ENCODE results near the gene RELN.

The RELN gene

DNA sequence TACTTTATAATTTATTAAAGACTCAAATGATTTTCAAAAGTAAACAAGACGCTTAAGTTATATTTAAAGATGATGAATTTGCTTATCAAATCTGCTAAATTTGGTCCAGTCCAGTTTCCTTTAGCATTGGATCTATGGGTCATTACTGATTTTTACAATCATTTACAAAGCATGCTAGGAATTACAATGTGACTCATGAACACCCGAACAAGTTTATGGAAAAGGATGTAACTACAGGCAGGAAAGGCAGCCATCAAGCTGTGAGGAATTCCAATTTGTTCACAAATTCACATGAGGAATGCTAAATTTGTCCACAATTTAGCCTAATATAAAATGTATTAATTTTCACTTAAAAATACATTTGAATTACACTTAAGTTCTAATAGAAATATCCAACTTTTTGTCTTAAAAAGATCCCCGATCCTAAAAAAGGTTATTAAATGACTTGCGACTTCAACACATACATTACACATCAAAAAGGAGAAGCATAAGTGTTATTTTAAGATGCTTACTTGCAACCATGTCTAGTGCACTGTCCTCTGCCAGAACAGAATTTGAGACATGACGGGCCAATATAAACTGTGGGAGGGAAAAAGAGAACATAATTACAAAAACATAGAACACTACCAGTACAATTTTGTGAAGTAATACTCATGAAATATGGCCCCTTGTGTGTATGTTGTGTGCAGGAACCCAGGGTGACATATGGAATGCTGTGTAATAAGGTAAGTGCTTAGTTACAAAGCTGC, 349.3 kb downstream of the RELN start:
- no peak for FAIRE-seq
- no peak for TF ChIP-seq POLR2AphosphoS5 (IDR thresholded peaks at IDR 0.05; ENCODE audit: low read depth, low read length)
- TF ChIP-seq POLR2A (IDR thresholded peaks at IDR 0.05; ENCODE audit: low read depth, low read length): no peak
- no peak for TF ChIP-seq TAF1 (IDR thresholded peaks at IDR 0.05; ENCODE audit: low read depth, low read length)
- no peak for TF ChIP-seq POU2F2 (IDR thresholded peaks at IDR 0.05; ENCODE audit: low read depth, low read length)
- TF ChIP-seq PAX5 (IDR thresholded peaks at IDR 0.05; ENCODE audit: insufficient read depth, low read length, severe bottlenecking): no peak
- TF ChIP-seq SPI1 (IDR thresholded peaks at IDR 0.05; ENCODE audit: low read depth, low read length): no peak
- no peak for DNase-seq (ENCODE audit: insufficient read length, low spot score)

DNA sequence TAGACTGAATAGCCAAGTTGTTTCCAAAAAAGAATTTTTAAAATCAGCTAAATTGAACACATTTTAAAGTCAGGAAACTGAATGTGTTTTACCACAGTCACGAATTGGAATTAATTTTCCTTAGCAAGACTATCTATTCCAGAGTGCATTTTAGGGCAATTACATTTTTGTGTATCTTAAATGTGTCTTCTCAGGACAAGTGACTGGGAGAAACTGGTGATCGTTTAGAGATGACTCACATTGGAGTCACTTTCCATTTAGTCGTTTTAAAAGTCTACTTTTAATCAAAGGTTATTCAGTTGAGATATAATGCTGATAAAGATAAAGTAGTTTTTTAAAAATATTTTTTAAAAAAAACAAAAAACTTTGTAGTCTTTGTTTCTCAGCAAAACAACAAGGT, 351.7 kb downstream of the RELN start:
- FAIRE-seq (no peak), DNase-seq (ENCODE audit: insufficient read length, low spot score) (no peak)
- TF ChIP-seq TAF1 (IDR thresholded peaks at IDR 0.05; ENCODE audit: low read depth, low read length) (no peak), PAX5 (IDR thresholded peaks at IDR 0.05; ENCODE audit: insufficient read depth, low read length, severe bottlenecking) (no peak), POLR2AphosphoS5 (IDR thresholded peaks at IDR 0.05; ENCODE audit: low read depth, low read length) (no peak), POLR2A (IDR thresholded peaks at IDR 0.05; ENCODE audit: low read depth, low read length) (no peak), SPI1 (IDR thresholded peaks at IDR 0.05; ENCODE audit: low read depth, low read length) (no peak), POU2F2 (IDR thresholded peaks at IDR 0.05; ENCODE audit: low read depth, low read length) (no peak)

DNA sequence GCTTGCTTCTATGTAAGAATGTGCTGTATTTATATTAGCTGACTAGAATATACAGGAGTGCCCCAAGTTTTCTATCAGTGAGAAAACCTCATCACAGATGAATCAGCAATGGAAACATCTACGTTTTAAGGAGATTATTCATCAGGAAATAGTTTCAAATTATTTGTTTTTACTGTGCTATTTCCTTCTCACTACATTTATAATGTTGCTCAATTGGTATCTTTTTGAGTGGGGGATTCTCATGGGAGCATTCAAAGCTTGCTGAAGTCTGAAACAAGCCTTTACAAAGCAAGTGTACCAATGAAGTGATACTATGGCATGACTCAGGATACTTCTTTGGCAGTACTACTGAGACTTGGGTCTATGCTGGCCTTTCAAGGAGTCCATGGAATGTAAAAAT, 352.4 kb downstream of the RELN start:
- DNase-seq (ENCODE audit: insufficient read length, low spot score) (no peak), FAIRE-seq (no peak)
- TF ChIP-seq POLR2A (IDR thresholded peaks at IDR 0.05; ENCODE audit: low read depth, low read length): no peak
- no peak for TF ChIP-seq TAF1 (IDR thresholded peaks at IDR 0.05; ENCODE audit: low read depth, low read length)
- TF ChIP-seq PAX5 (IDR thresholded peaks at IDR 0.05; ENCODE audit: insufficient read depth, low read length, severe bottlenecking): no peak
- TF ChIP-seq POU2F2 (IDR thresholded peaks at IDR 0.05; ENCODE audit: low read depth, low read length): no peak
- TF ChIP-seq SPI1 (IDR thresholded peaks at IDR 0.05; ENCODE audit: low read depth, low read length): no peak
- TF ChIP-seq POLR2AphosphoS5 (IDR thresholded peaks at IDR 0.05; ENCODE audit: low read depth, low read length): no peak

DNA sequence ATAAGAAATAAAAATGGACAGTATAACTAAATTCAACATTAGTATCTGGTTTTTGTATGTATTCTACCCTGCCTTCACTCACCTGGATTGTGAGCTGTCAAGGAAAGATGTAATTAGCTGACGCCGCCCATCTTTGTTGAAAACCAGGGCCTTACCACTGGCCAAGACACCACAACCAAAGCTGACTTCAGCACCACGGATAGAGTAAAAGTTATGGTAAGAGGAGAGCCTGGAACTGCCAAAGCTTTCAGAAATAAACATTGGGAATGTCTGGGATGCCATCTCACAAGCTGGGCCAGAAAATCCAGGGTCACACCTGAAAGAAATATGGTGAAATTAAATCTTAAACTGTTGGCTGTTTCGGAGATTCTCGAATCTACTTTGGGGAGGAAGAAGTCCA, 353.3 kb downstream of the RELN start:
- FAIRE-seq (no peak), DNase-seq (ENCODE audit: insufficient read length, low spot score) (no peak)
- TF ChIP-seq POLR2AphosphoS5 (IDR thresholded peaks at IDR 0.05; ENCODE audit: low read depth, low read length) (no peak), SPI1 (IDR thresholded peaks at IDR 0.05; ENCODE audit: low read depth, low read length) (no peak)

DNA sequence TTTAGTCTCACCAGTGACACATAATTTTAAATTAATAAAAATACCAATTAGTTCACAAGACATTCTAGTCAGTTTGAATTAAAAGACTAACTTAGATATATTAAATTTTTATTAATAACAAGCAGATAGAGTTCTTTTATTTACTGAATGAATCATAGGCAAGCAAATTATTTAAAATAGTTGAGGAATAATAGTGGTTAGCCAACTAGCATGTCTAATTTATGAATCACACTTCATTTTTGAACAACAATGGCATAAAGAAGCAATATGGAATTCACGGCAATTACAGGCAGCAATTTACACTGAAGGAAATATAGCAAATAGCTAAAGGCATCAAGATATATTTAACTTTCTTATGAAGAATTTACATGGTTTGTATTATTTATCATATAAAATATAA, 356.5 kb downstream of the RELN start:
- DNase-seq (ENCODE audit: insufficient read length, low spot score) (no peak), FAIRE-seq (no peak)
- no peak for TF ChIP-seq PAX5 (IDR thresholded peaks at IDR 0.05; ENCODE audit: insufficient read depth, low read length, severe bottlenecking)
- TF ChIP-seq POLR2A (IDR thresholded peaks at IDR 0.05; ENCODE audit: low read depth, low read length): no peak
- TF ChIP-seq TAF1 (IDR thresholded peaks at IDR 0.05; ENCODE audit: low read depth, low read length): no peak
- no peak for TF ChIP-seq POLR2AphosphoS5 (IDR thresholded peaks at IDR 0.05; ENCODE audit: low read depth, low read length)
- TF ChIP-seq SPI1 (IDR thresholded peaks at IDR 0.05; ENCODE audit: low read depth, low read length): no peak
- TF ChIP-seq POU2F2 (IDR thresholded peaks at IDR 0.05; ENCODE audit: low read depth, low read length): no peak

DNA sequence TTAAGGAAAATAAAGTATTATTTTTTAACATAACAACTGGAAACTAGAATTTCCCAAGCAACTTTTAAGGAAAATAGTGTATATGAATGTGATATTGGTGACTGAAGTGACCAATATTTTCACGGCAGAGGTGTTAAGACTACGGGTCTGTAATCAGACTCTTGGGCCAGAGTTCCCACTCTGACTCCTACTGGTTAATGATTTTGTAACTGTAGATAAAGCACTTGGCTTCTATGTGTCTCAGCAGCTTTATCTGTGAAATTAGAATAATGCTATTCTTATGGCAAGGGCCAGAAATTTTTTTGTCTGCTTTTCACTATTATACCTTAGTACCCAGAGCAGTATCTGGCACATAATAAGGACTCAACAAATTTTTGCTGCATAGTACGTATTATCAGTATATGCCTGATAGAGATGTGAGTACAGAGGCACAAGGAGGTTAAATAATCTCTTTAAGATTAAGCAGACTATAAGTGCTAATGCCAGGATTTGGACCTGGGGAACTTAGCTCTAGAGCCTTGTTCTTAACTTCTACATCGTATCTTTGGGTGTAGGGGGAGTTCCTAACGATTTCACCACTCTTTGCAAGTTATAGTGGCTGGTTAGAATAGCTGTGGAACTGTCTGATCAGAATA, 357.3 kb downstream of the RELN start:
- FAIRE-seq (no peak), DNase-seq (ENCODE audit: insufficient read length, low spot score) (no peak)
- no peak for TF ChIP-seq POLR2A (IDR thresholded peaks at IDR 0.05; ENCODE audit: low read depth, low read length)
- no peak for TF ChIP-seq POU2F2 (IDR thresholded peaks at IDR 0.05; ENCODE audit: low read depth, low read length)
- no peak for TF ChIP-seq TAF1 (IDR thresholded peaks at IDR 0.05; ENCODE audit: low read depth, low read length)
- no peak for TF ChIP-seq SPI1 (IDR thresholded peaks at IDR 0.05; ENCODE audit: low read depth, low read length)
- no peak for TF ChIP-seq POLR2AphosphoS5 (IDR thresholded peaks at IDR 0.05; ENCODE audit: low read depth, low read length)
- TF ChIP-seq PAX5 (IDR thresholded peaks at IDR 0.05; ENCODE audit: insufficient read depth, low read length, severe bottlenecking): no peak

DNA sequence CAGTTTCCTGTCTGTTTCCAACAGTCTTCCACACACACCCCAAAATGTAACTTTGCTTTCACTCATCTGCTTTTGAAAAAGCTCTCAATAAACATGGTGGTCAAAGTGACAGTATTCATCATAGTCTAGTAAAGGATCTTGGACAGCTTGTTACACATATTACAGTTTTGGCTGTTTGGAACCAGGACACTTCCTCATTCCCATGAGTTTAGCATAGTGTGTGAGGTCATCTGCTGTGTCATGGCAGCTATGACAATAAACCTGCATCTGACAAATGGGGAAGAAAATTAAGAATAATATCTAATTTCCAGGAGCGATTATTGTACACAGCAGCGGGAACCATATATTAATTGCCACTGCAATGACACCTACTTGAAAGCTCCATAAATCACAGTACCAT, 359.1 kb downstream of the RELN start:
- FAIRE-seq (no peak), DNase-seq (ENCODE audit: insufficient read length, low spot score) (no peak)
- no peak for TF ChIP-seq POLR2A (IDR thresholded peaks at IDR 0.05; ENCODE audit: low read depth, low read length)
- TF ChIP-seq TAF1 (IDR thresholded peaks at IDR 0.05; ENCODE audit: low read depth, low read length): no peak
- TF ChIP-seq PAX5 (IDR thresholded peaks at IDR 0.05; ENCODE audit: insufficient read depth, low read length, severe bottlenecking): no peak

DNA sequence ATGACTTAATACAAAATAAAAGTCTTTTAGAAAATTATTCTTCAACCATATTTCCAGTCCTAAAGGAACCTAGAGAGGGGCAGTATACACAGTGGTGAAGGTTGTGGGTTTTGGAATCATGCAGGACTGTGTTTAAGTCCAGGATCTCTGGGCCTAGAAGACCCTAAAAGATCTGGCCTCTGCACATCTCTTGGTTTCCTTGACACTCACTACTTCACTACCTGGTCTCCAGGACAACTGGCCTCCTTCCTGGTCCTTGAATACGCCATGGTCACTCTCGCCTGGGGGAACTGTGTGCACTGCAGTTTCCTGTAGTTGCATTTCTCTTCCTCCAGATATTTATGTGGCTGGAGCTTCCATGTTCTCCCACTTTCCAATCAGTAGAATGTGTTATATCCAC, 360.7 kb downstream of the RELN start:
- FAIRE-seq: no peak
- no peak for TF ChIP-seq TAF1 (IDR thresholded peaks at IDR 0.05; ENCODE audit: low read depth, low read length)
- TF ChIP-seq POLR2A (IDR thresholded peaks at IDR 0.05; ENCODE audit: low read depth, low read length): no peak
- no peak for TF ChIP-seq POU2F2 (IDR thresholded peaks at IDR 0.05; ENCODE audit: low read depth, low read length)
- no peak for TF ChIP-seq PAX5 (IDR thresholded peaks at IDR 0.05; ENCODE audit: insufficient read depth, low read length, severe bottlenecking)
- TF ChIP-seq SPI1 (IDR thresholded peaks at IDR 0.05; ENCODE audit: low read depth, low read length): no peak
- no peak for DNase-seq (ENCODE audit: insufficient read length, low spot score)

DNA sequence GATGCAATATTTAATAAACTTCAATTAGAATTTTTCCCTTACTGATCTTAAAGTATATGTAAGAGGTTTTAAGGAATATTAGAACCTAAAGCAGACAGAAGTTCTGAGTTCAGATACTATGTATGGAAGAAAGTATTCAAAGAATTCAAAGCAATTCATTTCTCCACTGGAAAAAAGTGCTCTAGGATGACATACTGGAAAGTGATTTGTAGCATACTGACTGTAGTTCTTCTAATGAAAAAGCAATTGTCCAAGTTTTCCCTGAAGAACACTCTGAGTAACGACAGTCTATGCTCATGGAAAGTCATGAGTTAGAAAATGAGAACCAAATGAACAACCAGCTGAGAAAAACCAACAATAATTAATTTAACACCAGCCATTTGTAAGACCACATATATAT, 362.7 kb downstream of the RELN start:
- TF ChIP-seq POLR2AphosphoS5 (IDR thresholded peaks at IDR 0.05; ENCODE audit: low read depth, low read length) (no peak), POU2F2 (IDR thresholded peaks at IDR 0.05; ENCODE audit: low read depth, low read length) (no peak), SPI1 (IDR thresholded peaks at IDR 0.05; ENCODE audit: low read depth, low read length) (no peak), TAF1 (IDR thresholded peaks at IDR 0.05; ENCODE audit: low read depth, low read length) (no peak), POLR2A (IDR thresholded peaks at IDR 0.05; ENCODE audit: low read depth, low read length) (no peak), PAX5 (IDR thresholded peaks at IDR 0.05; ENCODE audit: insufficient read depth, low read length, severe bottlenecking) (no peak)
- DNase-seq (ENCODE audit: insufficient read length, low spot score) (no peak), FAIRE-seq (no peak)

DNA sequence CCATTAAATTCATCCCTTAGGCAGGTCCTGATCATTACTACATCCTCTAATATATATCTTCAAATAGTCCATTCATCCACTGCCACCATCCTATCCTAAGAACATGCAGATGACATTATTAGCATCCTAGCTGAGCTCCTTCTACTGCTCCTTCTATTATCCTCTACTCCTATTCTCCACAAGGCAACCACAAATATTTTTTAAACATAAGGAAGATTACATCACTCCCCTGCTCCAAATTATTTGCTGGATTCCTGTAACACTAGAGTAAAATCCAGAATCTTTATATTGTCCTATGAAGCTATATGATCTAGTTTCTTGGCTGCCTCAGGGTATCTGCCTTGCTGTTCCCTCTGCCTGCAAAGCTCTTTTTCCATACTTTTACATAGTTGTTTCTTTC, 367.2 kb downstream of the RELN start:
- DNase-seq (ENCODE audit: insufficient read length, low spot score): no peak
- FAIRE-seq: no peak
- TF ChIP-seq POU2F2 (IDR thresholded peaks at IDR 0.05; ENCODE audit: low read depth, low read length): no peak
- TF ChIP-seq SPI1 (IDR thresholded peaks at IDR 0.05; ENCODE audit: low read depth, low read length): no peak
- TF ChIP-seq POLR2A (IDR thresholded peaks at IDR 0.05; ENCODE audit: low read depth, low read length): no peak
- no peak for TF ChIP-seq POLR2AphosphoS5 (IDR thresholded peaks at IDR 0.05; ENCODE audit: low read depth, low read length)
- no peak for TF ChIP-seq PAX5 (IDR thresholded peaks at IDR 0.05; ENCODE audit: insufficient read depth, low read length, severe bottlenecking)
- TF ChIP-seq TAF1 (IDR thresholded peaks at IDR 0.05; ENCODE audit: low read depth, low read length): no peak
